SU-DHL-6 (cell line): Measurements from ENCODE around the gene ERFL.

ENCODE experiments used
- H2AFZ ChIP-seq: fragments of 200-600 bp; sonication (generic); 2 replicates; pipeline ENCODE4 v1.6.1; 2014; ENCODE audit warnings: low read depth, mild to moderate bottlenecking, moderate library complexity, mixed read lengths, antibody characterized with exemption, low read length; ENCODE audit not compliant: severe bottlenecking
- H3F3A ChIP-seq: fragments of 200-600 bp; shearing (Covaris generic); 2 replicates; pipeline ENCODE4 v1.6.0; 2016; ENCODE audit warnings: antibody characterized with exemption, mild to moderate bottlenecking; ENCODE audit not compliant: insufficient read depth
- H3K27ac ChIP-seq: fragments of 200-600 bp; sonication (generic); 2 replicates; pipeline ENCODE4 v1.5.1; 2016; ENCODE audit warnings: low read depth, mild to moderate bottlenecking, low read length, moderate library complexity, mixed read lengths
- H3K27me3 ChIP-seq: fragments of 200-600 bp; sonication (generic), shearing (Covaris generic); 2 replicates; pipeline ENCODE4 v1.6.0; 2014; ENCODE audit warnings: mild to moderate bottlenecking, low read length
- H3K36me3 ChIP-seq: fragments of 200-600 bp; sonication (generic); 2 replicates; pipeline ENCODE4 v1.6.1; 2014; ENCODE audit warnings: mild to moderate bottlenecking, low read length, mixed read lengths
- H3K4me2 ChIP-seq: fragments of 300-600, 200-600 bp; shearing (Covaris generic), sonication (generic); 2 replicates; pipeline ENCODE4 v1.6.0; 2014; ENCODE audit warnings: low read length, low read depth, mild to moderate bottlenecking; ENCODE audit not compliant: poor library complexity, severe bottlenecking
- H3K4me3 ChIP-seq: fragments of 200-600 bp; sonication (generic); 2 replicates; pipeline ENCODE4 v1.5.1; 2014; ENCODE audit warnings: antibody characterized with exemption, low read length, mild to moderate bottlenecking, mixed read lengths; ENCODE audit not compliant: insufficient read depth, poor library complexity, severe bottlenecking
- H3K79me2 ChIP-seq: fragments of 200-600 bp; sonication (generic); 2 replicates; pipeline ENCODE4 v1.6.1; 2014; ENCODE audit warnings: mild to moderate bottlenecking, low read length, moderate library complexity; ENCODE audit not compliant: insufficient read depth
- H3K9ac ChIP-seq: fragments of 200-600 bp; sonication (generic); 2 replicates; pipeline ENCODE4 v1.7.0; 2014; ENCODE audit warnings: mild to moderate bottlenecking, low read length
- H3K9me2 ChIP-seq: fragments of 200-600 bp; sonication (generic); replicated peaks from 2 replicates; pipeline ENCODE4 v1.6.1; 2014; ENCODE audit warnings: low read length; ENCODE audit not compliant: insufficient read depth
- H3K9me3 ChIP-seq: fragments of 200-600 bp; sonication (generic); 2 replicates; pipeline ENCODE4 v1.6.1; 2014; ENCODE audit warnings: low read length, mixed read lengths; ENCODE audit not compliant: insufficient read depth
- H4K20me1 ChIP-seq: fragments of 200-600 bp; sonication (generic); 2 replicates; pipeline ENCODE4 v1.6.1; 2014; ENCODE audit warnings: low read depth, mild to moderate bottlenecking, antibody characterized with exemption, low read length, moderate library complexity, mixed read lengths
- EZH2phosphoT487 ChIP-seq: fragments of 200-600 bp; sonication (generic), shearing (Covaris generic); conservative IDR thresholded peaks from 2 replicates; pipeline ENCODE4 v1.6.1; 2018; ENCODE audit warnings: mild to moderate bottlenecking, antibody characterized with exemption, low read length, moderate library complexity, mixed read lengths
- TF ChIP-seq, protein P1 (sequence below): fragments of 200-600 bp; sonication (generic); IDR thresholded peaks from one replicate; pipeline ENCODE4 v1.5.1; 2017; ENCODE audit warnings: antibody characterized with exemption, mild to moderate bottlenecking, low read length, moderate library complexity; ENCODE audit not compliant: insufficient read depth, poor library complexity, severe bottlenecking

ERFL gene

DNA sequence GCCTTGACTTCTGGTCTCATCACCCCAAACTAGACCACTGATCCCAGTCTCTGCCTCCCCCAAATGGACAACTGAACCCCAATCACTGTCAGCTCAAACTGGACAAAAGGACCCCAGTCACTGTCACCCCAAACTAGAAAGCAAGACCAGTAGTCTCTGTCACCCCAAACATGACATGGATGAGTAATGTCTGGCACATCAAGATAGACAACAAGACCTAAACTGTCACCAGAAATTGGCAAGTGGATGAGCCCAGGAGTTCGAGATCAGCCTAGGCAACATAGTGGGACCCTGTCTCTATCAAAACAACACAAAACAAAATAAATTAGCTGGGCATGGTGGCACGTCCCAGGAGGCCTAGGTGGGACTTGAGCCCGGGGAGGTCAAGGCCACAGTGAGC lies 18.8 kb upstream of the ERFL start:
- H4K20me1 ChIP-seq: no peaks in the 10 kb centered on the region
- peak overlapping the region; percentile 61 for H3K4me2 ChIP-seq
- H3K27ac ChIP-seq: peak overlapping the region; percentile 98

DNA sequence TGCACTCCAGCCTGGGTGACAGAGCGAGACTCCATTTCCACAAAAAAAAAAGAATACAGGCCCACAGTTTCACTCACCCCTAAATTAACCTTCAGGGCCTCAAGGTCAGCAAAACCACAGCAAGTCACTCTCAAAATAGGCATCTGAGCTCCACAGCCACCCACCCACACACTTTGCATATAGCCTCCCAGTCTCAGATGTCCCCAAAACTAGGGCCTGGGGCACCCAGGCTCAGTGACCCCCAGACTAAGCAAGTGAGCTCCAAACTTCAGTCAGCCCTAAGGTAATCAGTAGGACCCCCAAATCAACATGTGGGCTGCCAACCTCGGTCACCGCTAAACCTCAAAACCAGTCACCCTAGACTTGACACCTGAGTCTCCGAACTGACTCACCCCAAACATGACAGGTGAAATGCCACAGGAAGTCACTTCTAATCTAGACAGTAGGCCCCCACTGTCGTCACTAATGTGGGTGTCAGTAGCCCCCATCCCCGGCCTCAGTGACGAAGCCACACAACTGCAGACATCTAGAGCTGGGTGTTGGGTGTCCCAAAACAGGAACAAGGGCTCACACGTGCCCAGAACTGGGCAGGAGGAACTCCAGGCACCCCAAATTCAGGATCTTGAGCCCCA lies 17.0 kb upstream of the ERFL start:
- peaks cover 59% of the 10 kb centered on the region for H3F3A ChIP-seq
- peak overlapping the region; percentile 83 for H3K4me2 ChIP-seq
- no peaks in the 10 kb centered on the region for H3K9me3 ChIP-seq
- peak overlapping the region; percentile 98 for H3K27ac ChIP-seq
- no peaks in the 10 kb centered on the region for H3K9me2 ChIP-seq
- H3K4me3 ChIP-seq: no peak overlapping the region
- no peaks in the 10 kb centered on the region for H4K20me1 ChIP-seq
- H2AFZ ChIP-seq: no peak overlapping the region
- TF ChIP-seq EZH2phosphoT487: no peak
- TF ChIP-seq, protein P1, sequence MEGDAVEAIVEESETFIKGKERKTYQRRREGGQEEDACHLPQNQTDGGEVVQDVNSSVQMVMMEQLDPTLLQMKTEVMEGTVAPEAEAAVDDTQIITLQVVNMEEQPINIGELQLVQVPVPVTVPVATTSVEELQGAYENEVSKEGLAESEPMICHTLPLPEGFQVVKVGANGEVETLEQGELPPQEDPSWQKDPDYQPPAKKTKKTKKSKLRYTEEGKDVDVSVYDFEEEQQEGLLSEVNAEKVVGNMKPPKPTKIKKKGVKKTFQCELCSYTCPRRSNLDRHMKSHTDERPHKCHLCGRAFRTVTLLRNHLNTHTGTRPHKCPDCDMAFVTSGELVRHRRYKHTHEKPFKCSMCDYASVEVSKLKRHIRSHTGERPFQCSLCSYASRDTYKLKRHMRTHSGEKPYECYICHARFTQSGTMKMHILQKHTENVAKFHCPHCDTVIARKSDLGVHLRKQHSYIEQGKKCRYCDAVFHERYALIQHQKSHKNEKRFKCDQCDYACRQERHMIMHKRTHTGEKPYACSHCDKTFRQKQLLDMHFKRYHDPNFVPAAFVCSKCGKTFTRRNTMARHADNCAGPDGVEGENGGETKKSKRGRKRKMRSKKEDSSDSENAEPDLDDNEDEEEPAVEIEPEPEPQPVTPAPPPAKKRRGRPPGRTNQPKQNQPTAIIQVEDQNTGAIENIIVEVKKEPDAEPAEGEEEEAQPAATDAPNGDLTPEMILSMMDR: no peak
- no peaks in the 10 kb centered on the region for H3K79me2 ChIP-seq
- no peaks in the 10 kb centered on the region for H3K36me3 ChIP-seq
- H3K9ac ChIP-seq: peak overlapping the region; percentile 67
- no peaks in the 10 kb centered on the region for H3K27me3 ChIP-seq

More for the DNA sequence above, 18.8 kb upstream of the ERFL start:
- H3K79me2 ChIP-seq: no peaks in the 10 kb centered on the region
- no peak overlapping the region for H2AFZ ChIP-seq
- H3K9me3 ChIP-seq: no peaks in the 10 kb centered on the region
- no peaks in the 10 kb centered on the region for H3K27me3 ChIP-seq
- peak overlapping the region; percentile 47 for H3K9ac ChIP-seq
- TF ChIP-seq, protein P1: no peak
- TF ChIP-seq EZH2phosphoT487: no peak
- no peaks in the 10 kb centered on the region for H3K36me3 ChIP-seq
- H3K9me2 ChIP-seq: no peaks in the 10 kb centered on the region
- H3F3A ChIP-seq: peaks cover 47% of the 10 kb centered on the region
- no peak overlapping the region for H3K4me3 ChIP-seq

DNA sequence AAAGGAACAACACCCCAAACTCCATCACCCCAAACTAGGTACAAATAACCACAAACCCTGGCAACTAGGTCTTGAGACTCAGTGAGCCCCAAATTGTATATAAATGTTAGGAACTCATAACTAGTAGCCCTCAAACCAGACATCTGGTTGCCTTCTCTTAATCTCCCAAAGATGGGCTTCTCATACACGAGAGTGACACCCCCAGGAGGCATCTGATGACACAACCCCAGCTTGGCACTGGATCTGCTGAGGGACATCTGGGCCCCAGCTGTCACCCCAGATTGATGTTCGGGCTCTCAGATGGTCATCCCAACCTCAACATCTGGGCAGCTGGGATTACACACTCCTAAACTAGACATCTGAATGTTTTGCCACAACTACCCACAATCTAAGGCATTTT lies 16.1 kb upstream of the ERFL start:
- no peaks in the 10 kb centered on the region for H4K20me1 ChIP-seq
- H3K36me3 ChIP-seq: no peaks in the 10 kb centered on the region
- H3K9me2 ChIP-seq: no peaks in the 10 kb centered on the region
- H3K9ac ChIP-seq: peak overlapping the region; percentile 67
- H3K27me3 ChIP-seq: no peaks in the 10 kb centered on the region
- H3K27ac ChIP-seq: peak overlapping the region; percentile 98
- H3K79me2 ChIP-seq: peaks cover 4% of the 10 kb centered on the region; the same call in 1 of the 2 replicates
- no peak overlapping the region for H2AFZ ChIP-seq
- H3F3A ChIP-seq: peaks cover 63% of the 10 kb centered on the region
- no peaks in the 10 kb centered on the region for H3K9me3 ChIP-seq
- TF ChIP-seq EZH2phosphoT487: no peak
- TF ChIP-seq, protein P1: no peak
- H3K4me3 ChIP-seq: peak overlapping the region; percentile 20
- peak overlapping the region; percentile 83 for H3K4me2 ChIP-seq
